Kidney (tissue), 14 donors: ENCODE data around the gene SEC31A. TPM values are rescaled to one million over a fixed set of nuclear protein-coding genes. Genes with fewer than 3 reads are reported as not detected.

Experiments used
- DNase-seq, 5 donors: peaks; one replicate each; pipeline ENCODE4 v3.0.0-alpha.2; 2013 to 2020
- FAIRE-seq: peaks from 2 replicates; lab custom pipeline; 2012; peaks lifted over from hg19 to GRCh38; lab: Jason Lieb, UNC
- H3K27ac ChIP-seq, 2 donors: one replicate each; pipeline ENCODE4 v1.7.0; 2013; ENCODE audit warnings: low read depth in 2 of 2, low read length in 2 of 2, inconsistent platforms in 1 of 2
- H3K27me3 ChIP-seq: one replicate; pipeline ENCODE4 v1.7.1; 2013; ENCODE audit warnings: low read length, inconsistent platforms; ENCODE audit not compliant: control insufficient read depth, insufficient read depth
- H3K36me3 ChIP-seq, 3 donors: one replicate each; pipeline versions ENCODE4 v1.7.0 to v1.7.1; 2013; ENCODE audit warnings: low read length in 3 of 3, control low read depth in 1 of 3, inconsistent platforms in 1 of 3; ENCODE audit not compliant: insufficient read depth in 3 of 3, control insufficient read depth in 2 of 3
- H3K4me1 ChIP-seq, 3 donors: one replicate each; pipeline versions ENCODE4 v1.7.0 to v1.7.1; 2013; ENCODE audit warnings: low read length in 3 of 3, inconsistent platforms in 1 of 3, low read depth in 1 of 3; ENCODE audit not compliant: control insufficient read depth in 2 of 3, insufficient read depth in 2 of 3
- H3K4me3 ChIP-seq, 3 donors: one replicate each; pipeline versions ENCODE4 v1.7.0 to v1.8.1; 2013; ENCODE audit warnings: low read length in 3 of 3, control low read depth in 1 of 3, inconsistent platforms in 1 of 3
- H3K9ac ChIP-seq, 3 donors: one replicate each; pipeline versions ENCODE4 v1.7.0 to v1.7.1; 2013; ENCODE audit warnings: low read length in 3 of 3, control low read depth in 1 of 3, inconsistent platforms in 1 of 3
- H3K9me3 ChIP-seq, 3 donors: one replicate each; pipeline versions ENCODE4 v1.7.0 to v1.7.1; 2013; ENCODE audit warnings: low read length in 3 of 3, control low read depth in 1 of 3, inconsistent platforms in 1 of 3; ENCODE audit not compliant: control insufficient read depth in 2 of 3, insufficient read depth in 1 of 3
- CTCF ChIP-seq: IDR thresholded peaks from 3 replicates; pipeline ENCODE4 v1.5.1; 2012; ENCODE audit warnings: mild to moderate bottlenecking, moderate library complexity, borderline replicate concordance; ENCODE audit not compliant: insufficient read depth; ENCODE audit errors: extremely low read depth
- intact Hi-C: fragments of 100-400 bp; cut with DNase I; formaldehyde crosslinking; loops from one replicate; pipeline ENCODE4 v1.11.1; 2022
- polyA plus RNA-seq: library from polyadenylated mRNA; stranded (reverse); fragments of 350-450 nt; fragmentation: Illumina TruSeq; extraction: RNeasy Lipid Tissue Mini Kit (QIAGEN cat#74804); gene quantifications from one replicate; pipeline ENCODE4 v1.2.3, GENCODE V29; 2014; ENCODE audit warnings: low read depth, low replicate concordance; ENCODE audit not compliant: insufficient read depth
- total RNA-seq: library from RNA; stranded (reverse); fragmentation: NEBNext Ultra II Directional; extraction: Animal tissue kit (Norgen Biotek cat#: 25700); gene quantifications from one replicate; pipeline ENCODE4 v1.2.1, GENCODE V29; 2021
- donor health status: control.
- donor health status: control.
- donor health status: control.
- donor health status: control.
- donor health status: control.
- donor health status: DM: yes; HTN: yes; CAD: no.
- donor health status: Normal renal cell carcinoma (clear cell type).

The SEC31A gene
- total and polyA plus RNA-seq, 2 donors from 2014 or later = 104 to 204 TPM

- Histone ChIP-seq H3K9me3 (no peaks in the 10 kb centered on the region), H3K4me1 (peaks cover 0 to under 1% (median 0%) of the 10 kb centered on the region in 3 donors), H3K36me3 (no peaks in the 10 kb centered on the region), H3K9ac (no peak overlapping the region), H3K4me3 (no peak overlapping the region), H3K27me3 (no peaks in the 10 kb centered on the region), H3K27ac (no peak overlapping the region)
- no peak for TF ChIP-seq CTCF
- intact Hi-C loops = no loop called here
- FAIRE-seq = no peak
- no peak for DNase-seq
Measured at GRCh38 chr4:82790060-82790660, 100.8 kb downstream of the SEC31A start.

DNA sequence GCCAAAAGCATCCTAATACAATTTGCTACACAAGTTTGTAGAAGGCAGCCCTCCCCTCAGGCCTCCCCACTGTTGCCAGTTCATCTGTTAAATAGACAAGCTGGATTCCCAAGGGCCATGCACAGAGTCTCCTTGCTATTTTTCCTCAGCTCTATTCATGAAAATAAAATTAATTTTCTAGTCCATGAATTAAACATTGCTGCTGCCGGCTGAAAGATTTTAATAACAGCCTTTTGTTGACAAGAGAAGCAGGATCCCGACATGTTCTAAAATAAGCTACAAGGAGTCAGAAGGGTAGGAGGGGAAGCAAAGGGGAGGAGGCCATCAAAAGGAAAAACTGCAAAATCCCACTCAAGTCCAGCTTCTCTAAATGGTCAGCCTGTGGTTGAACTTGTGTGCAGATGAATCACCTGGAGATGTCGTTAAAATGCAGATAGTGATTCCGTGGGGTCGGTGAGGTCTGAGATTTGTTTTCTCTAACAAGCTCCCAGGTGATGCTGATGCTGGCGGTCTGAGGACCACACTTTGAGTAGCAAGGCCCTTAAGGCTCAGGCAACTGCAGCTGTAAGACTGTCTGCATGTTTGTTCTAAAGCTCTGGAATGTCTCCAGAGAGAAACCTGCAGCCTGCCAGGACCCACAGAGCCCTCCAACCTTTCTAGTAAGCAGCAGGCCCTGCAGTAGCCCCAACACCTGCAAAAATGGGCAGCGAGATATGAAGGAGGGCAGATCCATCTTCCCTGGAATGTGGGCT, 101.8 kb downstream of the SEC31A start:
- no peaks in the 10 kb centered on the region for H3K9me3 ChIP-seq
- H3K27ac ChIP-seq = no peak overlapping the region
- H3K4me1 ChIP-seq = peaks cover 0 to 2% (median 0%) of the 10 kb centered on the region in 3 donors
- no peaks in the 10 kb centered on the region for H3K27me3 ChIP-seq
- TF ChIP-seq CTCF = no peak
- H3K36me3 ChIP-seq = no peaks in the 10 kb centered on the region
- H3K4me3 ChIP-seq = no peak overlapping the region
- FAIRE-seq = no peak
- no peak for DNase-seq
- H3K9ac ChIP-seq = no peak overlapping the region
- intact Hi-C loops = no loop called here

DNA sequence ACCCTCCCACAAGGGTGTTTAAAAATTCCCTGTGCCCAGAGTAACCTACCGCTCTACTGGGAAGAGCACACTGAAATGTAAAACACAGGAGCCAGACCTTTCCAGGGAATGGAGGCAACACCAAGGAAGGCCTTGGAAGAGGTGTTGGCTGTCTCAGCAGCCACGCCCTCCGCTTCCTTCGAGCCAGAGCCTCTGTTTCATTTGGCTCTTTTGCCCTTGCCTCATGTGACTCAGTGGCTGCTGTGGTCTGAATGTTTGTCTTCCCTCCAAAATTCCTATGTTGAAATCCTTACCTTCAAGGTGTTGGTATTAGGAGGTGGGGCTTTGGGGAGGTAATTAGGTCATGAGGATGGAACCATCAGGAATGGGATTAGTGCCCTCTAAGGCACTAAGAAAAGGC, 103.6 kb downstream of the SEC31A start:
- H3K9ac ChIP-seq = no peak overlapping the region
- intact Hi-C loops = no loop called here
- DNase-seq (no peak), FAIRE-seq (no peak)
- peaks cover 0 to 2% (median 0%) of the 10 kb centered on the region in 3 donors for H3K4me1 ChIP-seq
- no peak for TF ChIP-seq CTCF
- H3K27me3 ChIP-seq = no peaks in the 10 kb centered on the region
- H3K4me3 ChIP-seq = no peak overlapping the region
- no peaks in the 10 kb centered on the region for H3K36me3 ChIP-seq
- no peaks in the 10 kb centered on the region for H3K9me3 ChIP-seq
- H3K27ac ChIP-seq = no peak overlapping the region
